ENCODE data around the gene PIGC.

DNA sequence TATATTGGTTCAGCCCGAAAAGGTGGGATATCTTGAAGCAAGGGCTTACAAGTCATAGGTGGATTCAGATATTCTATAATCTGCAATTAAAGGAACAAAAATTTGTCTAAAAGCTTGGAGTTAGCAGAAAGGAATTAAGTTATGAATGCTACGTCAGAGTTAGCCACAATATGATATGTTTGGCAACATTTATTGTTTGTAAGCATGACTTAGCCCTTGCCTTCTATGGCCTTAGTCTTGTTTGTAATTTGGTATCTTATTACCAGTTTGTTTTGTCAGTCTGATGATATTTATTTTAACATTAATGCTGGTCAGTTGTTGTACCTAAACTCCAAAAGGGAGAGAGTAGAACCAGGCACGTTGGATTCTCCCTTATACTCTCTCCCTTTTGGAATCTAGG lies 46.0 kb upstream of the PIGC start:
- TF ChIP-seq, protein P1, sequence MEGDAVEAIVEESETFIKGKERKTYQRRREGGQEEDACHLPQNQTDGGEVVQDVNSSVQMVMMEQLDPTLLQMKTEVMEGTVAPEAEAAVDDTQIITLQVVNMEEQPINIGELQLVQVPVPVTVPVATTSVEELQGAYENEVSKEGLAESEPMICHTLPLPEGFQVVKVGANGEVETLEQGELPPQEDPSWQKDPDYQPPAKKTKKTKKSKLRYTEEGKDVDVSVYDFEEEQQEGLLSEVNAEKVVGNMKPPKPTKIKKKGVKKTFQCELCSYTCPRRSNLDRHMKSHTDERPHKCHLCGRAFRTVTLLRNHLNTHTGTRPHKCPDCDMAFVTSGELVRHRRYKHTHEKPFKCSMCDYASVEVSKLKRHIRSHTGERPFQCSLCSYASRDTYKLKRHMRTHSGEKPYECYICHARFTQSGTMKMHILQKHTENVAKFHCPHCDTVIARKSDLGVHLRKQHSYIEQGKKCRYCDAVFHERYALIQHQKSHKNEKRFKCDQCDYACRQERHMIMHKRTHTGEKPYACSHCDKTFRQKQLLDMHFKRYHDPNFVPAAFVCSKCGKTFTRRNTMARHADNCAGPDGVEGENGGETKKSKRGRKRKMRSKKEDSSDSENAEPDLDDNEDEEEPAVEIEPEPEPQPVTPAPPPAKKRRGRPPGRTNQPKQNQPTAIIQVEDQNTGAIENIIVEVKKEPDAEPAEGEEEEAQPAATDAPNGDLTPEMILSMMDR (conservative IDR thresholded peaks at IDR 0.05 in 1 of 2, IDR thresholded peaks at IDR 0.05 in 1 of 2; ENCODE audit: extremely low read depth in 1 of 2, insufficient read depth in 1 of 2, low read depth in 1 of 2, low read length in 2 of 2): no peak
- no peak for TF ChIP-seq EZH2 (IDR thresholded peaks at IDR 0.05; ENCODE audit: borderline replicate concordance, low read length)

Data from mammary epithelial cell (primary cell).